Calu3 (cell line): ENCODE data around the gene SOX14. TPM values are rescaled to one million over a fixed set of nuclear protein-coding genes. Genes with fewer than 3 reads are reported as not detected.

Experiments used
- BruUV-seq: library from RNA; stranded (reverse); fragments of 400-500 nt; replicated peaks from 2 replicates; lab custom pipeline; 2021; lab: Mats Ljungman, UMichigan
- CTCF ChIA-PET: fragments of 300-600 bp; sonication (Branson Sonifier 250); formaldehyde crosslinking; loops from one replicate; lab custom pipeline; 2022; ENCODE audit warnings: antibody characterized with exemption; lab: Charles Lee
- DNase-seq: peaks from one replicate; pipeline ENCODE4 v3.0.0; 2022
- H3K27ac Mint-ChIP-seq: one replicate; pipeline ENCODE4 v1.8.0; 2022; ENCODE audit warnings: mixed read lengths; ENCODE audit not compliant: unreplicated experiment
- H3K27me3 Mint-ChIP-seq: one replicate; pipeline ENCODE4 v1.8.0; 2022; ENCODE audit warnings: mixed read lengths; ENCODE audit not compliant: unreplicated experiment
- H3K36me3 Mint-ChIP-seq: one replicate; pipeline ENCODE4 v1.8.0; 2022; ENCODE audit warnings: mild to moderate bottlenecking, moderate library complexity, mixed read lengths; ENCODE audit not compliant: insufficient read depth, unreplicated experiment
- H3K4me1 Mint-ChIP-seq: one replicate; pipeline ENCODE4 v1.8.0; 2022; ENCODE audit warnings: mild to moderate bottlenecking, low read depth, mixed read lengths; ENCODE audit not compliant: unreplicated experiment
- H3K4me3 Mint-ChIP-seq: one replicate; pipeline ENCODE4 v1.8.0; 2022; ENCODE audit warnings: mild to moderate bottlenecking, low read depth, moderate library complexity, mixed read lengths; ENCODE audit not compliant: unreplicated experiment
- H3K9me3 Mint-ChIP-seq: one replicate; pipeline ENCODE4 v1.8.0; 2022; ENCODE audit warnings: low read depth, mixed read lengths; ENCODE audit not compliant: unreplicated experiment
- CTCF ChIP-seq: fragments of 200-600 bp; IDR thresholded peaks from one replicate; pipeline ENCODE4 v1.8.0; 2022; ENCODE audit warnings: antibody characterized with exemption; ENCODE audit not compliant: unreplicated experiment
- intact Hi-C: fragments of 100-400 bp; cut with micrococcal nuclease; formaldehyde crosslinking; loops from one replicate; pipeline ENCODE4 v1.10.0; 2022; ENCODE audit not compliant: unreplicated experiment
- total RNA-seq: library from RNA; stranded (reverse); gene quantifications from 2 replicates; pipeline ENCODE4 v1.2.3, GENCODE V29; 2022

SOX14 gene
- total RNA-seq, 1 experiment from 2014 or later = not detected

DNA sequence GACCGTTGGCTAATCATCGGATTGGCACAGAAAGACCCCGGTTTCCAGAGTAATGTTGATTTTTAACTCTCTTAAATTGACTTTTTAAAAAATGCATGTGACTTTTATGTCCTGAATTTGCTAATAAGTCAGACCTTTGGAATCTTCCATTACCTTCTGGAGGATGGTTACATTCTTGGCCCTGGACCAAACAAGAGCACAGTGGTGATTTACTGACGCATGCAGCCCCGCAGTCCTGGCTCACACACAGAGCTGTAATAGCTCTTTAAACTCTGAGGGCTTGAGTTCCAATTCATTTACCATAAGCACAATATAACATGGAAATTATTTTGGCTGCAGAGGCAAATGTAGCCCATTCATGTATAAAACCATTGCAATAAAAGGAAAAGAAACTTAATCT lies 25.1 kb downstream of the SOX14 start:
- Mint-ChIP-seq H3K9me3 (no peaks in the 10 kb centered on the region), H3K4me3 (no peak overlapping the region), H3K4me1 (no peaks in the 10 kb centered on the region), H3K36me3 (no peaks in the 10 kb centered on the region), H3K27ac (no peak overlapping the region), H3K27me3 (peaks cover 30% of the 10 kb centered on the region)
- DNase-seq = no peak
- CTCF ChIA-PET = no interaction called here
- no TSS peak for BruUV-seq
- intact Hi-C loops = loop anchor here (5.0 kb wide), 1 partner anchor 1922 kb away; no protein-coding TSS in a partner anchor
- no peak for TF ChIP-seq CTCF

GRCh38 chr3:137792626-137793271 lies 28.6 kb downstream of the SOX14 start:
- Mint-ChIP-seq H3K4me1 (no peaks in the 10 kb centered on the region), H3K36me3 (no peaks in the 10 kb centered on the region), H3K27ac (no peak overlapping the region), H3K27me3 (peaks cover 2% of the 10 kb centered on the region), H3K9me3 (no peaks in the 10 kb centered on the region), H3K4me3 (no peak overlapping the region)
- DNase-seq = peak; percentile 51
- intact Hi-C loops = loop anchor here (1.0 to 10.0 kb wide), 3 partner anchors 83 to 687 kb away; no protein-coding TSS in a partner anchor
- no TSS peak for BruUV-seq
- CTCF ChIA-PET = no interaction called here
- TF ChIP-seq CTCF = peak; percentile 37

DNA sequence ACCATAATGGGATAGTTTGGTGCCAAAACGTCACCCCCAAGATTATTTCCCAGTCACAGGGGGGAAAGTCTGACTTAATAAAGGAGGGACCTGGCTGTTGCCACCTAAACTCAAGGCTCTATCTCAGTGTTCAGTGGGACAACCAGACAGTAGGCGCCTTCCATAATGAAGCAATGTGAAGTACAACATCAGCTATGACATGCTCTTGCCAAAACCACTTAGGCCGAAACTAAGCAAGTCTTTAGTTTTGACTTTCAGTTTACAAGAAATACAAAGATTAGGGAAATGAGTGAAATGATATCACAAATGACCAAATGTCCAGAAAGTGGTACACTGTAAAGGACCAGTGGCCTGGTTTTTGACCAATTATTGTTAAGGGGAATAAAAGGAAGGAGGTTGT lies 32.9 kb downstream of the SOX14 start:
- Mint-ChIP-seq H3K4me1 (no peaks in the 10 kb centered on the region), H3K27me3 (peaks cover 23% of the 10 kb centered on the region), H3K9me3 (no peaks in the 10 kb centered on the region), H3K36me3 (no peaks in the 10 kb centered on the region), H3K4me3 (no peak overlapping the region), H3K27ac (no peak overlapping the region)
- BruUV-seq = no TSS peak
- DNase-seq = no peak
- CTCF ChIA-PET = interaction anchor here (1.4 kb wide), 1 partner anchor 88 kb away, joined by 4 read pairs; no protein-coding TSS in a partner anchor
- TF ChIP-seq CTCF = no peak
- intact Hi-C loops = loop anchor here (10.0 kb wide), 1 partner anchor 148 kb away; no protein-coding TSS in a partner anchor

DNA sequence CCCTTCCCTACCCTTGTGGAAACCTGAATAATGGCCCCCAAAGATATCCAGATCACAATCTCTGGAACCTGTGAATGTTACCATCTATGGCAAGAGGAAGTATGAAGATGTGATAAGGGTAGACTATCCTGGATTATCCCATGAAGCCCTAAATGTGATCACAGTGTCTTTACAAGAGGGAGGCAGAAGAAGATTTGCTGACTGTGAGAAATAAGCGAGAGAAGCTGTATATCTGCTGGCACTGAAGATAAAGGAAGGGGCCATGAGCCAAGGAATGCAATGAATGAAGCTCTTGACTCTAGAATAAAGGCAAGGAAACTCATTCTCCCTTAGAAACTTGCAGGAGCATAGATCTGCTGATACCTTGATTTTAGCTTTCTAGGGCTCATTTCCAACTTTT lies 39.1 kb downstream of the SOX14 start:
- no peak overlapping the region for H3K27ac Mint-ChIP-seq
- no peak for TF ChIP-seq CTCF
- BruUV-seq = no TSS peak
- DNase-seq = no peak
- intact Hi-C loops = no loop called here
- no peaks in the 10 kb centered on the region for H3K4me1 Mint-ChIP-seq
- no peaks in the 10 kb centered on the region for H3K36me3 Mint-ChIP-seq
- no peak overlapping the region for H3K4me3 Mint-ChIP-seq
- peaks cover 28% of the 10 kb centered on the region for H3K27me3 Mint-ChIP-seq
- CTCF ChIA-PET = interaction anchor here (1.1 kb wide), 1 partner anchor 22 kb away, joined by 3 read pairs; no protein-coding TSS in a partner anchor
- H3K9me3 Mint-ChIP-seq = peaks cover 2% of the 10 kb centered on the region
